Liver (tissue), 9 donors: ENCODE results near the gene LRRC45. TPM values are rescaled to one million over a fixed set of nuclear protein-coding genes. Genes with fewer than 3 reads are reported as not detected.

Experiments used
- DNase-seq: peaks from one replicate; pipeline ENCODE4 v3.0.0-alpha.2; 2017; ENCODE audit warnings: low spot score
- H3K27ac ChIP-seq, 2 donors: one replicate each; pipeline ENCODE4 v1.7.0; 2013; ENCODE audit warnings: inconsistent platforms in 2 of 2, low read length in 2 of 2, control low read depth in 1 of 2, low read depth in 1 of 2, mild to moderate bottlenecking in 1 of 2
- H3K27me3 ChIP-seq, 4 donors: one replicate each; pipeline versions ENCODE4 v1.6.1 to v1.7.0; 2013; ENCODE audit warnings: low read length in 3 of 4, inconsistent platforms in 1 of 4, mild to moderate bottlenecking in 1 of 4, moderate library complexity in 1 of 4; ENCODE audit not compliant: control insufficient read depth in 4 of 4, insufficient read depth in 4 of 4
- H3K36me3 ChIP-seq, 4 donors: one replicate each; pipeline versions ENCODE4 v1.6.1 to v1.7.0; 2013; ENCODE audit warnings: low read length in 3 of 4, mild to moderate bottlenecking in 3 of 4, low read depth in 1 of 4, moderate library complexity in 1 of 4; ENCODE audit not compliant: control insufficient read depth in 4 of 4, insufficient read depth in 3 of 4
- H3K4me1 ChIP-seq, 4 donors: one replicate each; pipeline versions ENCODE4 v1.6.1 to v1.7.0; 2013; ENCODE audit warnings: low read length in 3 of 4, mild to moderate bottlenecking in 3 of 4, moderate library complexity in 1 of 4; ENCODE audit not compliant: control insufficient read depth in 4 of 4, insufficient read depth in 4 of 4
- H3K4me3 ChIP-seq, 3 donors: one replicate each; pipeline versions ENCODE4 v1.6.1 to v1.7.0; 2013; ENCODE audit warnings: low read length in 3 of 3, control low read depth in 1 of 3, low read depth in 1 of 3, mild to moderate bottlenecking in 1 of 3
- H3K9ac ChIP-seq, 2 donors: one replicate each; pipeline ENCODE4 v1.7.0; 2013; ENCODE audit warnings: low read length in 2 of 2, mild to moderate bottlenecking in 2 of 2, moderate library complexity in 2 of 2, control low read depth in 1 of 2, low read depth in 1 of 2
- H3K9me3 ChIP-seq, 4 donors: one replicate each; pipeline versions ENCODE4 v1.6.1 to v1.7.0; 2013; ENCODE audit warnings: low read length in 3 of 4; ENCODE audit not compliant: control insufficient read depth in 4 of 4
- ATF3 ChIP-seq: IDR thresholded peaks from 2 replicates; pipeline ENCODE4 v1.6.1; 2016; ENCODE audit warnings: antibody characterized with exemption
- CTCF ChIP-seq: fragments of 150-350 bp; IDR thresholded peaks from 2 replicates; pipeline ENCODE4 v1.5.1; 2017; ENCODE audit warnings: improper control_type of control experiment, low read depth, low read length; ENCODE audit not compliant: missing input control
- FOXA1 ChIP-seq: IDR thresholded peaks from 2 replicates; pipeline ENCODE4 v1.6.1; 2016; ENCODE audit warnings: antibody characterized with exemption
- FOXA2 ChIP-seq: IDR thresholded peaks from 2 replicates; pipeline ENCODE4 v1.6.1; 2016; ENCODE audit warnings: antibody characterized with exemption
- GABPA ChIP-seq, 2 donors: IDR thresholded peaks in 1 of 2; conservative IDR thresholded peaks in 1 of 2; 2 replicates each; pipeline ENCODE4 v1.6.1; 2016; ENCODE audit warnings: antibody characterized with exemption in 2 of 2, mild to moderate bottlenecking in 1 of 2, moderate library complexity in 1 of 2
- HNF4G ChIP-seq: IDR thresholded peaks from 2 replicates; pipeline ENCODE4 v1.6.1; 2016; ENCODE audit warnings: antibody characterized with exemption
- JUND ChIP-seq, 2 donors: IDR thresholded peaks; 2 replicates each; pipeline ENCODE4 v1.6.1; 2016; ENCODE audit warnings: antibody characterized with exemption in 2 of 2
- MAX ChIP-seq: IDR thresholded peaks from 2 replicates; pipeline ENCODE4 v1.6.1; 2016; ENCODE audit warnings: antibody characterized with exemption
- NR2F2 ChIP-seq: IDR thresholded peaks from 2 replicates; pipeline ENCODE4 v1.6.1; 2016; ENCODE audit warnings: antibody characterized with exemption
- RAD21 ChIP-seq, 2 donors: IDR thresholded peaks; 2 replicates each; pipeline ENCODE4 v1.6.1; 2016; ENCODE audit warnings: antibody characterized with exemption in 2 of 2, mild to moderate bottlenecking in 2 of 2
- REST ChIP-seq: IDR thresholded peaks from 2 replicates; pipeline ENCODE4 v1.6.1; 2016; ENCODE audit warnings: antibody characterized with exemption, mild to moderate bottlenecking
- RXRA ChIP-seq, 2 donors: IDR thresholded peaks; 2 replicates each; pipeline ENCODE4 v1.6.1; 2017 to 2018; ENCODE audit warnings: antibody characterized with exemption in 2 of 2, mild to moderate bottlenecking in 1 of 2
- SP1 ChIP-seq: IDR thresholded peaks from 2 replicates; pipeline ENCODE4 v1.6.1; 2018; ENCODE audit warnings: antibody characterized with exemption, mild to moderate bottlenecking
- TAF1 ChIP-seq: conservative IDR thresholded peaks from 2 replicates; pipeline ENCODE4 v1.6.1; 2016; ENCODE audit warnings: antibody characterized with exemption, mild to moderate bottlenecking
- YY1 ChIP-seq: IDR thresholded peaks from 2 replicates; pipeline ENCODE4 v1.6.1; 2016; ENCODE audit warnings: antibody characterized with exemption, mild to moderate bottlenecking
- ZBTB33 ChIP-seq: IDR thresholded peaks from 2 replicates; pipeline ENCODE4 v1.6.1; 2016; ENCODE audit warnings: antibody characterized with exemption
- WGBS: extraction: QIAGEN DNeasy Blood & Tissue Kit; methylation state at CpG from one replicate; pipeline ENCODE4 v1.1.7; 2013; 5-methylcytosine and 5-hydroxymethylcytosine counted together
- polyA plus RNA-seq, 2 donors: library from polyadenylated mRNA; stranded (reverse) in 1 of 2; unstranded in 1 of 2; fragments of 200-250 nt in 1 of 2; fragments of >200 nt in 1 of 2; fragmentation: Nextera tagmentation in 1 of 2; extraction: Ambion mirVana in 1 of 2; gene quantifications; one replicate each; pipeline versions ENCODE4 v1.2.1 to v1.2.3, GENCODE V29; 2013 to 2015
- total RNA-seq, 2 donors: library from RNA; depleted of rRNA; stranded (reverse); fragments of >200 nt; gene quantifications; one replicate each; pipeline ENCODE4 v1.2.3, GENCODE V29; 2014
- donor health status: healthy.
- donor health status: healthy.
- donor health status: healthy.
- donor health status: healthy.
- donor health status: healthy.

LRRC45 gene
- total and polyA plus RNA-seq, 4 donors, result 4.0 to 14.1 (median 7.0) TPM

- TF ChIP-seq CTCF, result no peak
Observed at GRCh38 chr17:82052638-82053059, 29.5 kb downstream of the LRRC45 start (continued).

GRCh38 chr17:82053130-82053529, 30.0 kb downstream of the LRRC45 start:
- H3K4me1 ChIP-seq, result peaks cover 23 to 52% (median 43%) of the 10 kb centered on the region in 4 donors
- peaks cover 5 to 32% (median 18%) of the 10 kb centered on the region in 4 donors for H3K36me3 ChIP-seq
- DNase-seq, result no peak
- no peaks in the 10 kb centered on the region for H3K27me3 ChIP-seq
- peak overlapping the region in 1 of 3 donors; percentile 94 for H3K4me3 ChIP-seq
- H3K9ac ChIP-seq, result no peak overlapping the region
- 91% methylated on average over 19 of the region's 19 CpGs for WGBS
- H3K9me3 ChIP-seq, result no peaks in the 10 kb centered on the region
- no peak for TF ChIP-seq ZBTB33
- TF ChIP-seq GABPA (IDR thresholded peaks at IDR 0.05 in 1 of 2, conservative IDR thresholded peaks at IDR 0.05 in 1 of 2), result no peak
- TF ChIP-seq FOXA1, result no peak
- TF ChIP-seq NR2F2, result no peak
- no peak for TF ChIP-seq FOXA2
- no peak for TF ChIP-seq RAD21 (IDR thresholded peaks at IDR 0.05)
- TF ChIP-seq CTCF, result no peak
- no peak for TF ChIP-seq YY1
- TF ChIP-seq ATF3, result no peak
- TF ChIP-seq RXRA (IDR thresholded peaks at IDR 0.05), result no peak
- no peak for TF ChIP-seq HNF4G
- TF ChIP-seq REST, result no peak
- TF ChIP-seq JUND (IDR thresholded peaks at IDR 0.05), result no peak
- TF ChIP-seq SP1, result no peak
- no peak for TF ChIP-seq MAX
- TF ChIP-seq TAF1, result no peak
- H3K27ac ChIP-seq, result no peak overlapping the region
